Gastrocnemius medialis (tissue), 4 donors: ENCODE data around the gene KISS1. TPM values are rescaled to one million over a fixed set of nuclear protein-coding genes. Genes with fewer than 3 reads are reported as not detected.

Experiments used
- ATAC-seq, 2 donors: fragments of 150-250 bp; one replicate each; pipeline ENCODE4 v1.9.1; 2016
- DNase-seq, 2 donors: peaks; one replicate each; pipeline ENCODE4 v3.0.0-alpha.2; 2019
- H3K27ac ChIP-seq, 4 donors: fragments of 200-600 bp; sonication (generic); 1 replicate in 1 of 4; 2 replicates in 3 of 4; pipeline ENCODE4 v1.5.1; 2016 to 2018; ENCODE audit warnings: mild to moderate bottlenecking in 2 of 4, moderate library complexity in 1 of 4
- H3K27me3 ChIP-seq, 3 donors: fragments of 200-600 bp; sonication (generic) in 2 of 3; 1 replicate in 1 of 3; 2 replicates in 2 of 3; pipeline versions ENCODE4 v1.5.1 to v1.6.0; 2016 to 2019; ENCODE audit warnings: mild to moderate bottlenecking in 1 of 3, moderate library complexity in 1 of 3
- H3K36me3 ChIP-seq, 2 donors: fragments of 200-600 bp; sonication (generic) in 1 of 2; one replicate each; pipeline ENCODE4 v1.5.1; 2017 to 2018
- H3K4me1 ChIP-seq, 2 donors: fragments of 200-600 bp; sonication (generic) in 1 of 2; one replicate each; pipeline ENCODE4 v1.5.1; 2016 to 2017; ENCODE audit warnings: mild to moderate bottlenecking in 2 of 2
- H3K4me3 ChIP-seq, 4 donors: fragments of 200-600 bp; sonication (generic) in 3 of 4; 1 replicate in 1 of 4; 2 replicates in 3 of 4; pipeline ENCODE4 v1.5.1; 2016 to 2019; ENCODE audit warnings: mild to moderate bottlenecking in 2 of 4
- H3K9me3 ChIP-seq, 3 donors: fragments of 200-600 bp; sonication (generic) in 2 of 3; 1 replicate in 1 of 3; 2 replicates in 2 of 3; pipeline ENCODE4 v1.5.1; 2016 to 2019
- CTCF ChIP-seq, 5 experiments: fragments of 450-650 bp in 3 of 5; fragments of 200-600 bp in 2 of 5; sonication (generic) in 2 of 5; IDR thresholded peaks in 4 of 5; conservative IDR thresholded peaks in 1 of 5; 1 replicate in 4 of 5; 2 replicates in 1 of 5; pipeline ENCODE4 v1.5.1; 2016 to 2019; ENCODE audit warnings: antibody characterized with exemption in 5 of 5, mild to moderate bottlenecking in 3 of 5, moderate library complexity in 3 of 5
- POLR2A ChIP-seq, 2 donors: fragments of 450-650 bp; IDR thresholded peaks; one replicate each; pipeline ENCODE4 v1.6.1; 2017; ENCODE audit warnings: antibody characterized with exemption in 2 of 2, mild to moderate bottlenecking in 2 of 2, moderate library complexity in 2 of 2
- in situ Hi-C, 4 donors: fragments of 200-750 bp; cut with MboI; loops; one replicate each; pipeline versions ENCODE4 v1.15.0 to v1.8.0; 2017; ENCODE audit warnings: low sequenced_read_pairs in 4 of 4
- intact Hi-C: fragments of 100-400 bp; cut with DNase I; formaldehyde crosslinking; loops from one replicate; pipeline ENCODE4 v1.15.1; 2023; ENCODE audit warnings: low total_unique reads
- total RNA-seq, 4 donors: library from RNA; depleted of rRNA; stranded (reverse); fragments of >200 nt; gene quantifications; one replicate each; pipeline versions ENCODE4 v1.1.0 to v1.2.3, GENCODE V29; 2016

The KISS1 gene
- total RNA-seq, 4 donors from 2014 or later = not detected

- no peaks in the 10 kb centered on the region for H3K4me1 ChIP-seq
- peaks cover 0 to 3% (median 3%) of the 10 kb centered on the region in 3 donors for H3K27me3 ChIP-seq
- DNase-seq = no peak
Observed at GRCh38 chr1:204174958-204175357, 21.3 kb downstream of the KISS1 start.

GRCh38 chr1:204172404-204173029, 23.8 kb downstream of the KISS1 start:
- in situ Hi-C loops (loop anchor here in 1 of 4 donors (25.0 kb wide), 1 partner anchor 340 kb away; the partner anchor contains the start of gene MDM4), intact Hi-C loops (loop anchor here (5.0 kb wide), 1 partner anchor 615 kb away; no protein-coding TSS in a partner anchor)
- H3K4me3 ChIP-seq = no peak overlapping the region
- H3K36me3 ChIP-seq = no peaks in the 10 kb centered on the region
- TF ChIP-seq CTCF (IDR thresholded peaks at IDR 0.05 in 4 of 5, conservative IDR thresholded peaks at IDR 0.05 in 1 of 5) = no peak
- no peak for TF ChIP-seq POLR2A (IDR thresholded peaks at IDR 0.05)
- no peaks in the 10 kb centered on the region for H3K9me3 ChIP-seq
- H3K4me1 ChIP-seq = no peaks in the 10 kb centered on the region
- no peak overlapping the region for H3K27ac ChIP-seq
- DNase-seq (no peak), ATAC-seq (no peak)
- H3K27me3 ChIP-seq = peaks cover 0 to 3% (median 3%) of the 10 kb centered on the region in 3 donors

More at GRCh38 chr1:204174958-204175357, 21.3 kb downstream of the KISS1 start:
- H3K36me3 ChIP-seq = no peaks in the 10 kb centered on the region
- no peaks in the 10 kb centered on the region for H3K9me3 ChIP-seq
- TF ChIP-seq POLR2A (IDR thresholded peaks at IDR 0.05) (no peak), CTCF (IDR thresholded peaks at IDR 0.05 in 4 of 5, conservative IDR thresholded peaks at IDR 0.05 in 1 of 5) (no peak)
- H3K4me3 ChIP-seq = no peak overlapping the region
- intact Hi-C loops (loop anchor here (5.0 kb wide), 1 partner anchor 612 kb away; no protein-coding TSS in a partner anchor), in situ Hi-C loops (loop anchor here in 1 of 4 donors (25.0 kb wide), 1 partner anchor 337 kb away; the partner anchor contains the start of gene MDM4)
- ATAC-seq = no peak
- H3K27ac ChIP-seq = no peak overlapping the region

DNA sequence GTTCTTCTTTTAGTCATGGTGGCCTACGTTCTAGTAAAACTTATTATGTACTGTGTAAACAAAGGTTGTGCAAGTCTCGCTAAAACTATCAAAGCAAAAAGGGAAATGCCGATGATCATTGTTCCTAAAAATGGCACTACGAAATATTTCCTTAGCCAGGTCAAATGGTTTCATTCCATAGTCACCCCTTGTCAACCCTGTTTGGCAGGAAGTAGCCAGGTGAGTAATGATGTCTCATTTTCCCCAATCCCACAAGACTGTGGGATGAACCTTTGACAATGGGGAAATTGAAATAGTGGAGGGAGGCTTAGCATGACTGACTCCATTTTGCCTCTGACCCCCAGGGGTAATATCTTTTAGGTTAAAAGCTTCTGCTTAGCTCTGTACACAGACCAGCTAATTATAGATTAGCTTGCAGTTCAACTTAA, 24.5 kb downstream of the KISS1 start:
- no peak for ATAC-seq
- H3K4me1 ChIP-seq = no peaks in the 10 kb centered on the region
- H3K27ac ChIP-seq = no peak overlapping the region
- in situ Hi-C loops (loop anchor here in 1 of 4 donors (25.0 kb wide), 1 partner anchor 341 kb away; the partner anchor contains the start of gene MDM4), intact Hi-C loops (loop anchor here (5.0 kb wide), 1 partner anchor 616 kb away; no protein-coding TSS in a partner anchor)
- H3K9me3 ChIP-seq = no peaks in the 10 kb centered on the region
- TF ChIP-seq CTCF (IDR thresholded peaks at IDR 0.05 in 4 of 5, conservative IDR thresholded peaks at IDR 0.05 in 1 of 5) = no peak
- no peak for TF ChIP-seq POLR2A (IDR thresholded peaks at IDR 0.05)
- no peak for DNase-seq
- no peak overlapping the region for H3K4me3 ChIP-seq
- H3K36me3 ChIP-seq = no peaks in the 10 kb centered on the region
- peaks cover 0 to 4% (median 3%) of the 10 kb centered on the region in 3 donors for H3K27me3 ChIP-seq

DNA sequence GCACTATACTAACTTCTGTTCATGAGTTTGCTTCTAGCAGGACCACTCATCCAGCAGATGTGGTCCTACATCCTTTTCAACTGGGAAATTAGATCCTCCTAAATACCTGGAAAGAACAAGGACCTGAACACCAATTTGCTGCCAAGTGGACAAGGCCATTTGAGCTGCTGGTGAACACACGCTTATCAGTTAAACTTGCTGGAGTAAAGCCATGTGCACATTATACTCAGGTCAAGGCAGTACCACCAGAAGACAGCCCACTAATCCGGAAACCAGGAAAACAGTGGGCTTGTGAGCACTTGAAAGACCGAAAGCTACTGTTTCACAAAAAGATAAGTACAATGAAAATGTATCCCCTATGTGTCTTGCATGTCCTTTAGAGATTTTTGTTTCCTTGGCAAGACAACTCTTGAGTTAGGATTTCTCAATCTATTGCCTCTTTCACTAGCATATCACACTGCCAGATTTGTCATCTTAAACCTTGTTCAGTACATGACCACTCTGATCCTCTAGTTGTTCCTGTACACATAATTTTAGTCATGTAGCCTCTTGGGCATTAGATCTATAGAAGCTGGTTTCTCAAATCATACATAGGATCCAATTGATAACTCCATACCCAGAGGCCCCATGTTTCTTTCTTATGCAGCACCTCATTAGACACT, 25.7 kb downstream of the KISS1 start:
- Histone ChIP-seq H3K9me3 (no peaks in the 10 kb centered on the region), H3K4me1 (no peaks in the 10 kb centered on the region), H3K27me3 (peaks cover 0 to 6% (median 3%) of the 10 kb centered on the region in 3 donors), H3K4me3 (no peak overlapping the region), H3K36me3 (no peaks in the 10 kb centered on the region), H3K27ac (no peak overlapping the region)
- intact Hi-C loops = loop anchor here (5.0 kb wide), 1 partner anchor 617 kb away; no protein-coding TSS in a partner anchor
- ATAC-seq (no peak), DNase-seq (no peak)
- in situ Hi-C loops = loop anchor here in 1 of 4 donors (25.0 kb wide), 1 partner anchor 342 kb away; the partner anchor contains the start of gene MDM4
- TF ChIP-seq POLR2A (IDR thresholded peaks at IDR 0.05) (no peak), CTCF (IDR thresholded peaks at IDR 0.05 in 4 of 5, conservative IDR thresholded peaks at IDR 0.05 in 1 of 5) (no peak)
